IPS DF 6.9 (cell line): ENCODE results near the gene MAPKAPK2.

Experiments
- DNase-seq: peaks from one replicate; pipeline ENCODE4 v3.0.0-alpha.2; 2013; ENCODE audit warnings: low read depth, low spot score
- H3K27ac ChIP-seq: one replicate; pipeline ENCODE4 v1.5.1; 2013; ENCODE audit warnings: low read length, control low read depth
- H3K27me3 ChIP-seq: 2 replicates; pipeline ENCODE4 v1.6.1; 2013; ENCODE audit warnings: mild to moderate bottlenecking, low read length; ENCODE audit not compliant: control insufficient read depth, insufficient read depth
- H3K36me3 ChIP-seq: 2 replicates; pipeline ENCODE4 v1.6.1; 2013; ENCODE audit warnings: low read length; ENCODE audit not compliant: control insufficient read depth, insufficient read depth
- H3K4me1 ChIP-seq: 2 replicates; pipeline ENCODE4 v1.6.1; 2013; ENCODE audit warnings: low read length; ENCODE audit not compliant: control insufficient read depth, insufficient read depth
- H3K4me3 ChIP-seq: 2 replicates; pipeline ENCODE4 v1.5.1; 2013; ENCODE audit warnings: mild to moderate bottlenecking, low read length
- H3K9me3 ChIP-seq: 2 replicates; pipeline ENCODE4 v1.6.1; 2013; ENCODE audit warnings: low read length, inconsistent platforms; ENCODE audit not compliant: control insufficient read depth, insufficient read depth
- WGBS: extraction: QIAGEN DNeasy Blood & Tissue Kit; methylation state at CpG from one replicate; pipeline ENCODE4 v1.1.7; 2013; ENCODE audit warnings: mixed read lengths, missing lambda C conversion rate; ENCODE audit not compliant: insufficient read length, insufficient coverage; 5-methylcytosine and 5-hydroxymethylcytosine counted together

Gene MAPKAPK2

GRCh38 chr1:206721454-206721853 is 36.7 kb downstream of the MAPKAPK2 start:
- no peaks in the 10 kb centered on the region for H3K36me3 ChIP-seq
- DNase-seq, result no peak
- no peaks in the 10 kb centered on the region for H3K27me3 ChIP-seq
- no CpG with 5 or more reads among the region's 1 CpG for WGBS
- H3K4me3 ChIP-seq, result no peak overlapping the region
- H3K27ac ChIP-seq, result no peak overlapping the region
- H3K4me1 ChIP-seq, result peaks cover 7% of the 10 kb centered on the region; the same call in 1 of the 2 replicates
- H3K9me3 ChIP-seq, result no peaks in the 10 kb centered on the region

- no peak overlapping the region for H3K4me3 ChIP-seq
- DNase-seq, result no peak
- peaks cover 7% of the 10 kb centered on the region; the same call in 1 of the 2 replicates for H3K4me1 ChIP-seq
- no peaks in the 10 kb centered on the region for H3K27me3 ChIP-seq
- no peaks in the 10 kb centered on the region for H3K9me3 ChIP-seq
- no peaks in the 10 kb centered on the region for H3K36me3 ChIP-seq
- no peak overlapping the region for H3K27ac ChIP-seq
- WGBS, result no CpG with 5 or more reads among the region's 17 CpGs
Measured at GRCh38 chr1:206722751-206723461, 38.2 kb downstream of the MAPKAPK2 start.

- no peak for DNase-seq
- no CpG with 5 or more reads among the region's 4 CpGs for WGBS
- Histone ChIP-seq H3K27me3 (no peaks in the 10 kb centered on the region), H3K4me3 (no peak overlapping the region), H3K36me3 (no peaks in the 10 kb centered on the region), H3K9me3 (no peaks in the 10 kb centered on the region), H3K4me1 (peaks cover 7% of the 10 kb centered on the region; the same call in 1 of the 2 replicates), H3K27ac (no peak overlapping the region)
Measured at GRCh38 chr1:206723462-206723804, 38.7 kb downstream of the MAPKAPK2 start.

- no CpG with 5 or more reads among the region's 12 CpGs for WGBS
- no peaks in the 10 kb centered on the region for H3K27me3 ChIP-seq
- no peak overlapping the region for H3K27ac ChIP-seq
- no peaks in the 10 kb centered on the region for H3K9me3 ChIP-seq
- no peak overlapping the region for H3K4me3 ChIP-seq
- peaks cover 7% of the 10 kb centered on the region; the same call in 1 of the 2 replicates for H3K4me1 ChIP-seq
- DNase-seq, result no peak
- H3K36me3 ChIP-seq, result no peaks in the 10 kb centered on the region
Measured at GRCh38 chr1:206723805-206724472, 39.2 kb downstream of the MAPKAPK2 start.

- peaks cover 7% of the 10 kb centered on the region; the same call in 1 of the 2 replicates for H3K4me1 ChIP-seq
- no peak overlapping the region for H3K4me3 ChIP-seq
- no peaks in the 10 kb centered on the region for H3K9me3 ChIP-seq
- no peak overlapping the region for H3K27ac ChIP-seq
- no CpG with 5 or more reads among the region's 9 CpGs for WGBS
- no peaks in the 10 kb centered on the region; the same call in 1 of the 2 replicates for H3K36me3 ChIP-seq
- DNase-seq, result peak; percentile 57
- no peaks in the 10 kb centered on the region for H3K27me3 ChIP-seq
Measured at GRCh38 chr1:206725109-206725963, 40.6 kb downstream of the MAPKAPK2 start.

GRCh38 chr1:206727981-206728696 is 43.4 kb downstream of the MAPKAPK2 start:
- WGBS, result no CpG with 5 or more reads among the region's 8 CpGs
- Histone ChIP-seq H3K27me3 (no peaks in the 10 kb centered on the region), H3K4me1 (peaks cover 5% of the 10 kb centered on the region; the same call in 1 of the 2 replicates), H3K4me3 (no peak overlapping the region), H3K9me3 (no peaks in the 10 kb centered on the region), H3K27ac (no peak overlapping the region), H3K36me3 (peaks cover 4% of the 10 kb centered on the region; the same call in 1 of the 2 replicates)
- no peak for DNase-seq

GRCh38 chr1:206728697-206728987 is 43.9 kb downstream of the MAPKAPK2 start:
- Histone ChIP-seq H3K27me3 (no peaks in the 10 kb centered on the region), H3K4me3 (no peak overlapping the region), H3K4me1 (0 out of 2 replicates have a peak, but pooled peaks cover 3% of the 10 kb centered on the region), H3K27ac (no peak overlapping the region), H3K9me3 (no peaks in the 10 kb centered on the region), H3K36me3 (peaks cover 4% of the 10 kb centered on the region; the same call in 1 of the 2 replicates)
- DNase-seq, result no peak
- no CpG with 5 or more reads among the region's 9 CpGs for WGBS

- Histone ChIP-seq H3K4me1 (0 out of 2 replicates have a peak, but pooled peaks cover 2% of the 10 kb centered on the region), H3K27ac (no peak overlapping the region), H3K4me3 (no peak overlapping the region), H3K9me3 (no peaks in the 10 kb centered on the region), H3K27me3 (no peaks in the 10 kb centered on the region), H3K36me3 (peaks cover 4% of the 10 kb centered on the region; the same call in 1 of the 2 replicates)
- no peak for DNase-seq
- WGBS, result no CpG with 5 or more reads among the region's 6 CpGs
Measured at GRCh38 chr1:206729050-206729449, 44.3 kb downstream of the MAPKAPK2 start.

GRCh38 chr1:206729507-206729906 is 44.8 kb downstream of the MAPKAPK2 start:
- WGBS, result no CpG with 5 or more reads among the region's 3 CpGs
- Histone ChIP-seq H3K36me3 (peaks cover 4% of the 10 kb centered on the region; the same call in 1 of the 2 replicates), H3K4me1 (no peaks in the 10 kb centered on the region), H3K9me3 (no peaks in the 10 kb centered on the region), H3K4me3 (no peak overlapping the region), H3K27ac (no peak overlapping the region), H3K27me3 (no peaks in the 10 kb centered on the region)
- no peak for DNase-seq

- WGBS, result no CpG with 5 or more reads among the region's 11 CpGs
- no peak overlapping the region for H3K4me3 ChIP-seq
- DNase-seq, result no peak
- H3K4me1 ChIP-seq, result no peaks in the 10 kb centered on the region
- H3K27ac ChIP-seq, result no peak overlapping the region
- H3K9me3 ChIP-seq, result no peaks in the 10 kb centered on the region
- no peaks in the 10 kb centered on the region for H3K27me3 ChIP-seq
- H3K36me3 ChIP-seq, result peaks cover 4% of the 10 kb centered on the region; the same call in 1 of the 2 replicates
Measured at GRCh38 chr1:206732508-206732907, 47.8 kb downstream of the MAPKAPK2 start.
